Caco-2 (cell line): ENCODE measurements around the gene TNFSF15. TPM values are rescaled to one million over a fixed set of nuclear protein-coding genes. Genes with fewer than 3 reads are reported as not detected.

ENCODE experiments used
- total RNA-seq: library from RNA; stranded (reverse); gene quantifications from 2 replicates; pipeline ENCODE4 v1.2.3, GENCODE V29; 2022

Gene TNFSF15
- total RNA-seq, 1 experiment from 2014 or later = 0.66 TPM

Other genes starting within 250 kb of the TNFSF15 start
- 143 and 147 TPM in 2 replicates for gene ATP6V1G1, start 218.3 kb downstream of the TNFSF15 start, total RNA-seq
- gene TMEM268, start 194.7 kb downstream of the TNFSF15 start, total RNA-seq = 15.1 and 21.2 TPM in 2 replicates
- not detected in 2 replicates for gene TEX53, start 148.2 kb downstream of the TNFSF15 start, total RNA-seq
- gene TEX48, start 123.8 kb downstream of the TNFSF15 start, total RNA-seq = not detected in 2 replicates
- 0.20 TPM in 1 of 2 replicates, not detected in the other for gene TNFSF8, start 124.6 kb upstream of the TNFSF15 start, total RNA-seq